NOMO-1 treated with DMSO at 0.1 percent for 48 hours (cell line): Measurements from ENCODE around the gene ESAM.

Source experiments
- DNase-seq: peaks from one replicate; lab custom pipeline; 2025; ENCODE audit not compliant: unreplicated experiment; lab: John Stamatoyannopoulos, UW

The ESAM gene

GRCh38 chr11:124762105-124762623, at the start of gene ESAM:
Gene ESAM, minus strand, starts transcription at chr11:124762290. Its CDS starts 136 bp downstream, at chr11:124762154.
- peak; percentile 40 for DNase-seq

GRCh38 chr11:124811399-124812125, 49.5 kb upstream of the ESAM start:
- no peak for DNase-seq

- DNase-seq: no peak
Measured at GRCh38 chr11:124807660-124808270, 45.7 kb upstream of the ESAM start.

GRCh38 chr11:124807201-124807600, 45.1 kb upstream of the ESAM start:
- DNase-seq: no peak

- no peak for DNase-seq
Measured at GRCh38 chr11:124804884-124805283, 42.8 kb upstream of the ESAM start.

GRCh38 chr11:124801636-124802312, 39.7 kb upstream of the ESAM start:
- no peak for DNase-seq

GRCh38 chr11:124801014-124801413, 38.9 kb upstream of the ESAM start:
- DNase-seq: peak; percentile 25

GRCh38 chr11:124800226-124800929, 38.3 kb upstream of the ESAM start, which contains the start of gene MSANTD2:
Gene MSANTD2, minus strand, starts transcription at chr11:124800406. Its CDS starts 26 bp downstream, at chr11:124800380.
- peak; percentile 66 for DNase-seq

- DNase-seq: peak; percentile 25
Measured at GRCh38 chr11:124799348-124800225, 37.5 kb upstream of the ESAM start.

- no peak for DNase-seq
Measured at GRCh38 chr11:124798991-124799347, 36.9 kb upstream of the ESAM start.

- no peak for DNase-seq
Measured at GRCh38 chr11:124796312-124796711, 34.2 kb upstream of the ESAM start.

- DNase-seq: peak; percentile 49
Measured at GRCh38 chr11:124793466-124794278, 31.6 kb upstream of the ESAM start.

GRCh38 chr11:124791626-124792341, 29.7 kb upstream of the ESAM start:
- peak; percentile 54 for DNase-seq

GRCh38 chr11:124788521-124788920, 26.4 kb upstream of the ESAM start:
- no peak for DNase-seq

GRCh38 chr11:124784051-124784450, 22.0 kb upstream of the ESAM start:
- no peak for DNase-seq

GRCh38 chr11:124783002-124783401, 20.9 kb upstream of the ESAM start:
- DNase-seq: no peak

- DNase-seq: no peak
Measured at GRCh38 chr11:124779568-124779967, 17.5 kb upstream of the ESAM start.

GRCh38 chr11:124778281-124778680, 16.2 kb upstream of the ESAM start:
- no peak for DNase-seq
